GM06990 (cell line): ENCODE measurements around the gene PDIA2.
A peak's percentile ranks its signal among the peaks of the same experiment; 100 is the strongest.

Source experiments
- DNase-seq: peaks from one replicate; pipeline ENCODE4 v3.0.0-alpha.2; 2011; ENCODE audit not compliant: insufficient read length; ENCODE audit errors: extremely low read depth
- H3K27me3 ChIP-seq: replicated peaks from 2 replicates; pipeline ENCODE4 v1.6.0; 2011; ENCODE audit warnings: low read length; ENCODE audit not compliant: control insufficient read depth, insufficient read depth
- H3K36me3 ChIP-seq: 2 replicates; pipeline ENCODE4 v1.5.1; 2011; ENCODE audit warnings: low read length; ENCODE audit not compliant: control insufficient read depth, insufficient read depth
- H3K4me3 ChIP-seq: replicated peaks from 2 replicates; pipeline ENCODE4 v1.5.1; 2011; ENCODE audit warnings: low read depth, mild to moderate bottlenecking, control low read depth, low read length
- TF ChIP-seq, protein P1 (sequence below): IDR thresholded peaks from 2 replicates; pipeline ENCODE4 v1.5.1; 2011; ENCODE audit warnings: low read length, control low read depth, mild to moderate bottlenecking, inconsistent platforms; ENCODE audit not compliant: insufficient read depth, poor library complexity, severe bottlenecking

PDIA2 gene

DNA sequence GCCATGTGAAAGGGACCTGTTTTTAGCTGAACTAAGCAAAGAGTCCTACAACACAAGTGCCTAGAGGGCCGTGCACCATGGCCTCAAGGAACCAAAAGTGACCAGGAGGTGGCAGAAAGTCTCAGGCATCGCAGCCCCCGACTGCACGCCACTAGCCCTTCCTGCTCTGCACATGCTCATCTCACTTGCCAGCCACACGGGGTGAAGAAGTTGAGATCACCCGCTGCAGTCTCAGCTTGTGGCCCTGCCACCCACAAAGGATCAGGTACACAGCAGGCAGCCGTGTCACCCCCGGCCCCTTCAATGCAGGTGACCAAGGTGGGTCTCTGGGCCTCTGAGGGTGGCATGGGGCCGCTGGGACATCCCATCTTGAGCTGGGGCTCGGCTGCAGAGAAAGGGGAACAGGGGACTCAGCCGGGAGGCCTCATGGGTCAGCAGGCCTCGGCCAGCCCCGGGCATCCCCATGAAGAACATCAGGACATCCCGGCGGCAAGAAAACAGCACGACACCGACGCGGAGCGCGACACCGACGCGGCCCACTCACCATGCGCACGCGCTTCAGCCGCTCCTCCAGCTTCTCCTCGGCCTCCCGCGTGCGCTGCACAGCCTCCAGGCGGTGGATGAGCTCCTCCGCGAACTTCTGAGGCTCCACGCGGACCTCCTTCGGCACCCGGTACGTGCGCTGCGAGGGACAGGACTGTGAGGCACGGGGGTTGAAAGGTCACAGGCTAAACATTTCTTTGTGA lies 21.0 kb downstream of the PDIA2 start:
- TF ChIP-seq, protein P1, sequence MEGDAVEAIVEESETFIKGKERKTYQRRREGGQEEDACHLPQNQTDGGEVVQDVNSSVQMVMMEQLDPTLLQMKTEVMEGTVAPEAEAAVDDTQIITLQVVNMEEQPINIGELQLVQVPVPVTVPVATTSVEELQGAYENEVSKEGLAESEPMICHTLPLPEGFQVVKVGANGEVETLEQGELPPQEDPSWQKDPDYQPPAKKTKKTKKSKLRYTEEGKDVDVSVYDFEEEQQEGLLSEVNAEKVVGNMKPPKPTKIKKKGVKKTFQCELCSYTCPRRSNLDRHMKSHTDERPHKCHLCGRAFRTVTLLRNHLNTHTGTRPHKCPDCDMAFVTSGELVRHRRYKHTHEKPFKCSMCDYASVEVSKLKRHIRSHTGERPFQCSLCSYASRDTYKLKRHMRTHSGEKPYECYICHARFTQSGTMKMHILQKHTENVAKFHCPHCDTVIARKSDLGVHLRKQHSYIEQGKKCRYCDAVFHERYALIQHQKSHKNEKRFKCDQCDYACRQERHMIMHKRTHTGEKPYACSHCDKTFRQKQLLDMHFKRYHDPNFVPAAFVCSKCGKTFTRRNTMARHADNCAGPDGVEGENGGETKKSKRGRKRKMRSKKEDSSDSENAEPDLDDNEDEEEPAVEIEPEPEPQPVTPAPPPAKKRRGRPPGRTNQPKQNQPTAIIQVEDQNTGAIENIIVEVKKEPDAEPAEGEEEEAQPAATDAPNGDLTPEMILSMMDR = peak; percentile 9
- no peak for DNase-seq
- Histone ChIP-seq H3K27me3 (no peaks in the 10 kb centered on the region), H3K36me3 (peaks cover 15% of the 10 kb centered on the region), H3K4me3 (no peak overlapping the region)

DNA sequence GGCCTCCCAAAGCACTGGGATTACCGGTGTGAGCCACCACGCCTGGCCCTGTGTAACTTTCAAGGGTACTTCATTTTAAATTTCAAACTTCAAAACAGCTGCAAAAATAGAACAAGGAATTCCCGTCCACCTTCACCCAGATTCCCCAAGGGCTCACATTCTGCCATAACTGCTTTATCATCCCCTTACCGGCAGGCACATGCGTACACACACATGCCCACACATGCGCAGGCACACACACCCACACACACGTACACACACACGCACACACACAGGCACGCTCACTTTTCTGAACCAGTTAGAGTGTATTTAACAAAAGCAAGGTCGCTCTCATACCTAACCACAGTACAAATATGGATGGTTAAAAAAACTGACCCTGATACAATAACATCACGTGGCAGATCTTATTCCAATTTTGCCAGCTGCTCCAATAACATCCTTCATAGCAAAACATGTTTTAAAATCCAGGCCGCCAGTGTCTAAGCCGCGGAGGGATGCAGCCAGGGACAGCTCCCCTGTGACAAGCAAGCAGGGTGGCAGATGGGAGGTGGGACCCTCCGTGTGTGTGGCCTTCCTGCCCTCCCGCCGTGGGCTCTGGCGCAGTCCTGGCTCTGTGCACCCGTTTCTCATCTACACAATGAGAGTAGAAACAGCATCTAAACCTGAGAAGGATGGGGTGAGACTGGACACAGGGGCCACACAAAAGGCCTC lies 23.1 kb downstream of the PDIA2 start:
- DNase-seq = no peak
- Histone ChIP-seq H3K27me3 (no peaks in the 10 kb centered on the region), H3K4me3 (no peak overlapping the region), H3K36me3 (peaks cover 15% of the 10 kb centered on the region)
- TF ChIP-seq, protein P1 = no peak

DNA sequence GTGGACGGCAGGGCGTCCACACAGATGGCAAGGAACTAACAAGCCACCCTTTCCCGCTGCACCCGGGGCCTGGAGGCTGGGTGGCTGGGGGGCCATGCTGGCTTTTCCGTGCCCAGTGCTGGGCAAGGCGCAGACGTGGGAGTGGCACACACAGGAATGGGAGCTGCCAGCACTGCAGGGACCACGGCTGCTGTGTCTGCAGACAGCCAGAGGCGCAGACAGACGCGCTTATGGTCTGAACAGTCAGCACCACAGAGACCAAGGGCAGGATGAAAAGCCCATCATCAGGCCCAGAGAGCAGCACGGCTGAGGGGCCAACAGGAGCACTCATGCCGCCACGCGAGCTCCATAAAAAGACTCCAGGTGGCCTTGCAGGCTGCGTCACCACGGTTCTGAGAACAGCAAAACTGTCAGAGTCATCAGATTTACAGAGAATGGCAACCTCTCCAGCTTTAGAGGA lies 24.0 kb downstream of the PDIA2 start:
- Histone ChIP-seq H3K4me3 (no peak overlapping the region), H3K27me3 (no peaks in the 10 kb centered on the region), H3K36me3 (peaks cover 13% of the 10 kb centered on the region)
- TF ChIP-seq, protein P1 = no peak
- DNase-seq = no peak

DNA sequence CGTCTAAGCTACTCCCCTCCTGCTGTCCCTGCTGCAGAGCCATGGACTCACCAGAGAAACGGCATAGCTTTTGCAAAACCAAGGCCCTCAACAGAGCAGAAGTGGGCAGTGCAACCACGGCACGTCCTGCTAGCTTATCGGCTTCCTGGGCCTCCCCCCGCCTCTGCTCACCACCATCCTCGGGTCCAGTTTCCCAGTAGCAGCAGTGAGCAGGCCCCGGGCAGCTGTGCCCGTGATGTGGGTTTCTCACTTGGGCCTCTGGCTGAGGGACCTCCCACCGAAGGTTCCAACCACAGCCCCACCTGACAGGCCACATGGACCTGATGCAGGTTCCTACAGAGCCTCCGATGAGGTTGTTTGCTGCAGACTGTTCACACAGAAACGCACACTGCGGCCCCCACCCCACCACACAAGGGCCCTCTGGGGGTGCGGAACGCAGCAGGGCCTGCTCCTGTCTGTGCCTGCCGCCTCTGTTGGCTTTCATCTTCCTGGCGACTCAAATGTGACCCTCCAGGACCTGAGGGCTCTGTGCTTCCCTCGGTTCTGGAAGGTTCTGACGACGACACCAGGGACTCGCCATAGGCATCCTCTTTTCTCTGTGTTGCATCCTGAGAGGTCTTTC lies 24.8 kb downstream of the PDIA2 start:
- TF ChIP-seq, protein P1 = no peak
- no peak for DNase-seq
- Histone ChIP-seq H3K4me3 (no peak overlapping the region), H3K27me3 (no peaks in the 10 kb centered on the region), H3K36me3 (peaks cover 8% of the 10 kb centered on the region)

DNA sequence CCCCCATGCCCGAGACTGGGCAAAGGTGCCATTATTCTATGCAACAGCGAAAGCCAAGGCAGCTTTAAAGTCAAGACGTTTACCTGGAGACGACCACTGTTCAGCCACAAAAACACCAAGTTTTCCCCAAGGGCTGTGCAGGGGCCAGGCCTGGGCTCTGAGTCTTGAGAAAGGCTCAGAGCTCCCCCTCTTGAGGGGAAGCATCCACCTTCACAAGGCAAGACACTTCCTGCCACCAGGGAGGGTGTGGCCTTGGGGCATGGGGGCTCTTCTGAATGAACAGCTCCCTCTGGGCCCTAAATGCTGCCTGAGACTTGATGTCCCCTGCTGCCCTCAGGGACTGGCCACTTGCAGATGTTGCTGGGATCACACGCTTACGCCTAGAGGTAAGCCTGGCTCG lies 26.5 kb downstream of the PDIA2 start:
- Histone ChIP-seq H3K36me3 (peaks cover 10% of the 10 kb centered on the region), H3K27me3 (no peaks in the 10 kb centered on the region), H3K4me3 (no peak overlapping the region)
- TF ChIP-seq, protein P1 = no peak
- no peak for DNase-seq
